GM12878 (cell line): ENCODE measurements around the gene CCDC28B. TPM values are rescaled to one million over a fixed set of nuclear protein-coding genes. Genes with fewer than 3 reads are reported as not detected.

ENCODE experiments used
- CUX1 ChIP-seq: IDR thresholded peaks from 2 replicates; pipeline ENCODE4 v1.6.1; 2012; ENCODE audit warnings: improper control_type of control experiment, low read depth, low read length; ENCODE audit not compliant: insufficient replicate concordance
- GABPA ChIP-seq: IDR thresholded peaks from 2 replicates; pipeline ENCODE4 v1.6.1; 2014; ENCODE audit warnings: antibody characterized with exemption, low read depth, mild to moderate bottlenecking, inconsistent platforms
- MAX ChIP-seq: IDR thresholded peaks from 2 replicates; pipeline ENCODE4 v1.6.1; 2012; ENCODE audit warnings: low read depth, low read length, improper control_type of control experiment
- MEF2B ChIP-seq: fragments of 450-650 bp; IDR thresholded peaks from 2 replicates; pipeline ENCODE4 v1.6.1; 2018; ENCODE audit warnings: mild to moderate bottlenecking, moderate library complexity; ENCODE audit not compliant: partially characterized antibody, poor library complexity, severe bottlenecking
- MTA2 ChIP-seq: fragments of 450-650 bp; IDR thresholded peaks from 2 replicates; pipeline ENCODE4 v1.6.1; 2016; ENCODE audit warnings: low read depth, mild to moderate bottlenecking, moderate library complexity
- MYB ChIP-seq: fragments of 150-350 bp; IDR thresholded peaks from 2 replicates; pipeline ENCODE4 v1.6.1; 2014; ENCODE audit warnings: mild to moderate bottlenecking, low read depth, low read length, borderline replicate concordance
- POLR2AphosphoS2 ChIP-seq: IDR thresholded peaks from 2 replicates; pipeline ENCODE4 v1.6.1; 2011; ENCODE audit warnings: low read depth, mild to moderate bottlenecking, low read length, improper control_type of control experiment, moderate library complexity
- SMAD5 ChIP-seq: IDR thresholded peaks from 2 replicates; pipeline ENCODE4 v1.6.1; 2016; ENCODE audit warnings: antibody characterized with exemption, low read depth
- SMARCA5 ChIP-seq: fragments of 450-650 bp; IDR thresholded peaks from 2 replicates; pipeline ENCODE4 v1.6.1; 2017; ENCODE audit warnings: mild to moderate bottlenecking
- TAF1 ChIP-seq: IDR thresholded peaks from 2 replicates; pipeline ENCODE4 v1.6.1; 2011; ENCODE audit warnings: mild to moderate bottlenecking, low read depth, low read length, borderline replicate concordance
- TCF12 ChIP-seq: IDR thresholded peaks from 2 replicates; pipeline ENCODE4 v1.6.1; 2011; ENCODE audit warnings: low read depth, mild to moderate bottlenecking, low read length
- WRNIP1 ChIP-seq: IDR thresholded peaks from 2 replicates; pipeline ENCODE4 v1.6.1; 2011; ENCODE audit warnings: low read depth, low read length, improper control_type of control experiment, borderline replicate concordance
- ZBED1 ChIP-seq: IDR thresholded peaks from 2 replicates; pipeline ENCODE4 v1.6.1; 2016; ENCODE audit warnings: borderline replicate concordance
- ZBTB11 ChIP-seq: fragments of 450-650 bp; formaldehyde crosslinking; IDR thresholded peaks from 2 replicates; pipeline ENCODE4 v1.5.0; 2022; ENCODE audit warnings: mild to moderate bottlenecking, missing genetic modification characterization
- ZBTB40 ChIP-seq: fragments of 450-650 bp; IDR thresholded peaks from 2 replicates; pipeline ENCODE4 v1.6.1; 2016; ENCODE audit warnings: mild to moderate bottlenecking, moderate library complexity, borderline replicate concordance
- ZNF207 ChIP-seq: fragments of 450-650 bp; IDR thresholded peaks from 2 replicates; pipeline ENCODE4 v1.6.1; 2014; ENCODE audit warnings: antibody characterized with exemption, mild to moderate bottlenecking, borderline replicate concordance
- polyA plus RNA-seq, 11 experiments: library from polyadenylated mRNA; depleted of rRNA in 4 of 11; unstranded in 6 of 11; stranded (reverse) in 5 of 11; fragments of >200 nt; fragmentation: Nextera tagmentation in 4 of 11; fragmentation: Illumina TruSeq in 1 of 11; extraction: Ambion mirVana in 4 of 11; extraction: Trizol in 1 of 11; gene quantifications; 1 replicate in 1 of 11; 2 replicates in 10 of 11; pipeline versions ENCODE4 v1.2.1 to v1.2.3, GENCODE V29; 2011 to 2016; ENCODE audit warnings: inconsistent platforms in 2 of 11, missing spikeins in 2 of 11, low read depth in 1 of 11
- total RNA-seq, 4 experiments: library from RNA; depleted of rRNA in 3 of 4; stranded (reverse); fragments of >200 nt in 3 of 4; fragmentation: Illumina TruSeq in 1 of 4; extraction: Trizol in 1 of 4; gene quantifications; 2 replicates each; pipeline versions ENCODE4 v1.2.1 to v1.2.3, GENCODE V29; 2013 to 2021

Gene CCDC28B
- total and polyA plus RNA-seq, 10 of the 15 experiments (the other 5 are each of a cell fraction or from before 2014, with no cell fraction given), result 10.5 to 135 (median 90.6) TPM

GRCh38 chr1:32221980-32222755 is 21.8 kb downstream of the CCDC28B start, which contains the start of the genes EIF3I and TMEM234 (continued):
- no peak for TF ChIP-seq ZBTB11 (CRISPR knock-in tag)
- peak; percentile 95 for TF ChIP-seq ZBTB40
- no peak for TF ChIP-seq MYB
- peak; percentile 56 for TF ChIP-seq MEF2B
- peak; percentile 63 for TF ChIP-seq MTA2
- TF ChIP-seq ZBED1, result no peak
- TF ChIP-seq MAX, result peak; percentile 64; the same call in 1 of the 2 replicates
- TF ChIP-seq TAF1, result peak; percentile 59; the same call in 1 of the 2 replicates
- peak; percentile 83; the same call in 1 of the 2 replicates for TF ChIP-seq POLR2AphosphoS2
- peak; percentile 88; the same call in 1 of the 2 replicates for TF ChIP-seq SMAD5
- TF ChIP-seq TCF12, result no peak
- peak; percentile 94 for TF ChIP-seq GABPA
- no peak for TF ChIP-seq SMARCA5
- 0 out of 2 replicates have a peak, but pooled peaks have one; percentile 35 for TF ChIP-seq ZNF207
- TF ChIP-seq WRNIP1, result no peak
- TF ChIP-seq CUX1, result no peak
